Cardiac septum (tissue), 1 donor: ENCODE results near the gene CMYA5. TPM values are rescaled to one million over a fixed set of nuclear protein-coding genes. Genes with fewer than 3 reads are reported as not detected.

ENCODE experiments used
- DNase-seq: peaks from one replicate; pipeline ENCODE4 v3.0.0-alpha.2; 2020; ENCODE audit warnings: low spot score
- intact Hi-C: fragments of 100-400 bp; cut with DNase I; formaldehyde crosslinking; loops from one replicate; pipeline ENCODE4 v1.14.0; 2022
- total RNA-seq: library from RNA; stranded (reverse); fragmentation: NEBNext Ultra II Directional; extraction: Animal tissue kit (Norgen Biotek cat#: 25700); gene quantifications from one replicate; pipeline ENCODE4 v1.2.1, GENCODE V29; 2021
- donor health status: DM: no; HTN: no; CAD: no.

Gene CMYA5
- total RNA-seq, 1 donor from 2014 or later = 1,204 TPM

DNA sequence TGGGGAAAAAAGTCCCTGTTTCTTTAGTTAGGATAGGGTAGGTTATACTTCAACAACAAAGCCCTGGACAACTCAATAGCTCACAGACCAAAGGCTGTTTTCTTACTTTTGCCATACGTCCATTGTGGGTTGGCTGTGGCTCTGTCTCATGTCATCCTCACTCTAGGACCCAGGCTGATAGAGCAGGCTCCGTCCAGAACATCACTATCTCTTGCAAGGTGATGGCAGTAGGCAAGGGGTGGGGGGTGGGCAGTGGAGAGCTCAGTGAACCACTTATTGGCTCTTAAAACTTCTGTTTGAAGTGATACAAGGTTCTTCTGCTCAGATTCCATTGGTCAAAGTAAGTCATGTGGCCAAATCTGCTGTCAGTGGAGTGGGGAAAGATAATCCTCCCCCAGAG lies 126.4 kb downstream of the CMYA5 start:
- intact Hi-C loops = no loop called here
- no peak for DNase-seq

DNA sequence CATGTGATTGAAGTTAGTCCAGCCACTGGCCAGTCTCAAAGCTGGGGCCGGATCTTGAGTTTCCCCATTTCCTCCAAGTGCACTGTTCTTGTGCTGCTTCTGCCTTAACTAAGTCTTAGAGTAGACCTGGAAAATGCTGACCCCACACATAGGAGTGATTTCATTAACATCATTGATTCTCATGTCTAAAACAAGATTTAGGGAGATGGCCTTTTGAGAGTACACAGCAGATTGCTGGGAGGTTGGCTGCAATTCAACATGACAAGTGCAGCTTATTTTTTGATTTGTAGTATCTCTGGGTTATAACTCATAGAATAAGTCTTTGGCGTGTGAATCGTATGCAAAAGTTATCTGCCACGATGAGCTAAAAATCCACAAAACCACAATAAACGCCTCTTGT lies 131.0 kb downstream of the CMYA5 start:
- DNase-seq = no peak
- intact Hi-C loops = no loop called here

DNA sequence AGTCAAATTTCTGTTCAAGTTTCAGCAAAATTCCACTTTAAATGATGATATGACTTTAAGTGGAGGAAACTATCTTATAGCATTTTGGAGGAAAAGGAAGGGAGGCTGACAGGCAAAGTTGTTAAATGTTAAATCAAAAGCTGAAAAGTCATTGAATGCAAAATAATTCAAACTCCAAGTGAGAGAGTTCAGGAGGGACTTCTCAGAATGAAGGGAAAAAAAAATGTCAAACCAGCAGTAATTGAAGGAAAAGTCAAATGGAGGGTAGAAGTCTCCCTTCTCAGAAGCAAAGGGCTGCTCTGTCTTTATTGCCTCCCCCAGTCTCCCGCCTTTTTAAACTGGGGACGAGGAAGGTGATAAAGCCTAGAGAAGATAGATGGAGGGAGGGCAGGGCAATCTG lies 134.8 kb downstream of the CMYA5 start:
- DNase-seq = no peak
- intact Hi-C loops = no loop called here

DNA sequence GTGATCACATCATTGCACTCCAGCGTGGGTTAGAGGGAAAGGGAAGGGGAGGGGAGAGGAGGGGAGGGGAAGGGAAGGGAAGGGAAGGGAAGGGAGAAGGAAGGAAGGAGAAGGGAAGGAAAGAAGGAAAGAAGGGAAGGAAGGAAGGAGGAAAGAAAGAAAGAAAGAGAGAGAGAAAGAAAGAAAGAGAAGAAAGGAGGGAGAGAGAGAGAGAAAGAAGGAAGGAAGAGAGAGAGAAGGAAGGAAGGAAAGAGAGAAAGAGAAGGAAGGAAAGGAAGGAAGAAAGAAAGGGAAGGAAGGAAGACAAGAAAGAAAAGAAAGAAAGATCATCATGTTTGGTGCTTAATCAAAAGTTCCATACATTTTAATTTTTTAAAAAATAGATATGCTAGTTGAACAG lies 136.2 kb downstream of the CMYA5 start:
- DNase-seq = no peak
- intact Hi-C loops = no loop called here

DNA sequence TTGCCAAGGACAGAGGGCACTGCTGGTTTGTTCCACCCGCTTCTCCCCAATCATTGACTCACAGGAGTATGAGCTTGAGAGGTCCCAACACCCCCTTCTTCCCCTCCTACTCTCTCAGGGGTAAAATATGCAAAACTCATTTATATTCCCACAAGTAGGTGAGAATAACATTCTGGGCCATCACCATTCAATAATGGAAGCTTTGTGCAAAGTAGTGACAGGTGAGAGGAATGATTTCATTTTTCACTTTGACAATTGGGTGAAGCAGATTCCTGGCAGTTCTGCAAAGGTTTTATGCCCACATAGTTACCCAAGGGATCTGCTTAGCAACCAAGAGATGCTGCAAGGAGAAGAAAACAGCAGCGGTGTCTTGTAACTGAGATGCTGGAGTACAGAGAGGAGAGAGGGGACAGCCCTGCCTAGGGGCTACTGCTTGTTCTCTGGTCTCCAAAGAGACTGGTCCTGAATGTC lies 137.6 kb downstream of the CMYA5 start:
- intact Hi-C loops = no loop called here
- no peak for DNase-seq

DNA sequence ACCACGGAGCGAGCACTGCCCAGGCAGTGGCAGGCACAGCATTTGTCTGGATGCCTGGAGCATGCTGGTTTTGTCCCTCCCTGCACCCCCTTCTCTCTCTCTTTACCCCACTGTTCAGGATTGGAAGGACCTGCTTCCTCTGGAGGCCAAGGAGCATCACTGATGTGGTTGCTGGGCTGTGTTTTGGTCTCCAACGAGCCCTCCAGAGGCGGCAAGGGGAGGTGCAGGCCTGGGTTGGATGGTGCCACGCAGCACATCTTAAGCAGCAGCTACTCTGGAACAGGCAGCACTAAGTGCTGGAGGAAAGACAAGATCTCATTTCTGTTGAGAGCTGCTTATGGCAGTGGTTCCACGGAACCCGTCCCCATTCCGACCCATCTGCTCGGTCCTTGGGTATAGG lies 139.6 kb downstream of the CMYA5 start:
- no peak for DNase-seq
- intact Hi-C loops = no loop called here

DNA sequence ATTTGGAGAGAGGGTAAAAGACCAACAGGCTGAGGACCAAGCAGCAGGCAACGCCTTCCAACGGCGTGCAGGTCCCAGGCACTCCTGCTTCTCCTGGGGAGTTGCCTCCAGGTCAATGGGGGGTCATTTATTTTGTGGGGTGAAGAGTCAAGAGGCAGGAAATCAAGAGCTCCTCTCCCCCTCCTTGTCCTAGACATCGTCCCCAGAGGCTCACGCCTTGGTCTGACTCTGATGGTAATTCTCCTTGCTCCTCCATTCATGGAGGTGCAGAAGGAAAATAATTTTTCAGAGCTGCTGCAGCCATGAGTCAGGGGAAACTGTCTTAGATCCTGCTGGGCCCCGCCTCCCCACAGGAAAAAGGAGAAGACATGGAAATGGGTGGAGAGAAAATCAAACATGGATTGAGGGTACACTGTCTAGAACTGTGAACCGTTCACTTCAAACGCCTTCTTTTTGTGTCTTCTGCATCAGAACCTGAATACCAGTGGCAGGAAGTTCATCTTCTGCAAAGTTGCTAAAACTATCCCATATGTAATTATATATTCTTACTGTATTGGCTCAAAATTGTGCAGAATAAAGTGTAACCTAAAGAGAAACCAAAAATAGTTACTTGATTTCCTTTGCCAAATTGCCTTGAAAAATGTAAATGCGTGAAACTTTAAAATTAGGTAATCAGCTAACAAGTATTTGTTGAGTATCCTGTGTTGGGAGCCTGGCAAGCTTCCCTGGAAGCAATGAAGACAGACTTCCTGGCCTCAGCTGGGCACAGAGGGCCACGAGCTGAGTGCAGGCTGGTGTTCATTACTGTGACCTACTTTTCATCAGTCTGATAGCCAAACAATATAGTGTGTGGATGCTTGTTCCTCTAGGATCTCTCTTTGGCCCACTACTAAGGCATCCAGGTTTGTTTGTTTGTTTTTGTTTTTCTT lies 142.0 kb downstream of the CMYA5 start:
- no peak for DNase-seq

DNA sequence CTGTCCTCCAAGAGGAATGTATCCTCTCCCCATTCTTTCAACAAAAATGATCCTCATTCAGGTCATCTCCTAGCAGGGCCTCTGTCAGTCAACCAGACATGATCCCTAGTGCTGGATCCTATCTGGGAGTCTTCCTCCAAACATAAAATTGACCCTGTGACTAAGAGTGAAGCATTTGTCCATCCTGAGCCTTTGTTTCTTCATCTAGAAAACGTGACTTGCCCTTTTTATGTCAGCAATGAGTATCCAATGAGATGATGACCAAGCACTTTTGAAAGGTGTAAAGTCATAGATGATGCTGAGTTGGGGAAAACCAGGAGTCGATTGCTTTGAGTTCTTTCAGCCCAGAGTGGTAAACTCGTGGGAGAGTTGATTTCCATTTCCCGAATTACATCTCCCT lies 143.3 kb downstream of the CMYA5 start:
- no peak for DNase-seq
- intact Hi-C loops = no loop called here

More for the DNA sequence above, 142.0 kb downstream of the CMYA5 start:
- intact Hi-C loops = no loop called here

DNA sequence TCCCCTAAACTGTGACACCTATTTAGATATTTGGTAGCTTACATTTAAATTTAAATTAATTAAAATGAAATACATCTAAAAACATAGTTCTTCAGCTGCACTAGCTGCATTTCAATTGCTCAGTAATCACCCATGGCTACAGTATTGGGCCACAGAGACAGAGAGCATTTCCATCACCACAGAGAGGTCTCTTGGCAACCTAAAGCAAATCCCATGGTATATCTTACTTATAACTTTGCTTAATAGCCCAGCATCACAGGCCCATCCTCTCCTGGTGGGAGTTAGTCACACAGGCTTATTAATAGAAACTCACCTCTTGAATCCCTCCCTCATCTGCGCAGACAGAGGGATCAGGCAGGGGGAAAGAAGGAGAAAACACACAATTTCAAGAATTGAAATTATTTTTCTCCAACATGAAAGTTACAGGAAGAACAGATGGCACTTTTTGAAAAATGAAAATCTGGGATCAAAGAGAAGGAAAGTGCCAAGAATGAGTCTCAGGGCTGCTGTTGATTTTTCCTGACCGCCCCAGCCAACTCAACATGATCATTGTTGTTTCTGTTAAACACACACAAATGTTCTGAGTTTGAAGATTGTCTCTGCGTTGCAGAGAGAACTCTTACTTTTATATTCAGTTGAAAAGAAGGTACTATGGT lies 144.6 kb downstream of the CMYA5 start:
- intact Hi-C loops = no loop called here
- DNase-seq = no peak

DNA sequence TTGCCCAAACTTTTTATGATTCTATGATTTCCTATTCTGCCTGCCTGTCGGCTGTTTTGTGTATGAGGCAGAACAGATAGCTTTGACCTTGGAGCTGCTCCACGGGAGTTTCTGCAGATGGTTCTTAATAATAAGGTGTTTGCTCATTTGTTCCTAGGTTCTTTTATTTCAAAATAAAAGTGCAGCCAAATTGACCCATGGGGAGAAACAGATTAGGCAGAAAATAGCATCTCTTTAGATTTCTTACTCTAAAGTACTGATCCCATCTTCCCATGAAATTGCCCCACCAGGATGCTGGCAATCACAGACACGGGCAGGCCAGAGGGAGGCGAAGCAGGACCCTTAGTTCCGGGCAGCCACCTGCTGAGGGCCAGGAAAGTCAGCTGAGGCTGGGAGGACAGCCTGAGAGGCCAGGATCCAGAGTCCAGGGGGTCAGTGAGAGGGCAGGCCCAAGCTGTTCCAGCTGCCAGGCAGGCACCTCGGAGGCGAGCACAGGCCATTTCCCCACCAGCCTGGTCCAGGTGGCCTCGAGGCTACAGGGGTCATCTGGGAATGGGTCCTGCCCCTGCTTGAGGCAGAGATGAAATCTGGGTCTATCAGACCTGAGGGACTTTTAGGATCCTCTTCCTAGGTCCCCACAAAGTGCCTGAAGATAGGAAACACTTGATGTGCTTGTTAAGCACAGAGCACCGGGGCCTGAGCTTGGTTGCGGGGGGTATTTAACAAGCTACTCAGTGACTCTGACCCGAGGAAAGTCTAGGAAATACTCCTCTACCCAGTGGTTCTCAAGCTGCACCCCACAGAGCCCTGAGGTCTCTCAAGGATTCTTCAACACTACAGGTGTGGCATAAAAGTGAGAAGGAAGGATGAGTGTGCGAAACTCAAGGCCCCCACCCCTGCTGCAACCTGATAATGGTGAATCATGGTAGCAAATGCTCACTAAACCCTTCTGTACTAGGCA lies 145.4 kb downstream of the CMYA5 start:
- intact Hi-C loops = no loop called here
- no peak for DNase-seq

DNA sequence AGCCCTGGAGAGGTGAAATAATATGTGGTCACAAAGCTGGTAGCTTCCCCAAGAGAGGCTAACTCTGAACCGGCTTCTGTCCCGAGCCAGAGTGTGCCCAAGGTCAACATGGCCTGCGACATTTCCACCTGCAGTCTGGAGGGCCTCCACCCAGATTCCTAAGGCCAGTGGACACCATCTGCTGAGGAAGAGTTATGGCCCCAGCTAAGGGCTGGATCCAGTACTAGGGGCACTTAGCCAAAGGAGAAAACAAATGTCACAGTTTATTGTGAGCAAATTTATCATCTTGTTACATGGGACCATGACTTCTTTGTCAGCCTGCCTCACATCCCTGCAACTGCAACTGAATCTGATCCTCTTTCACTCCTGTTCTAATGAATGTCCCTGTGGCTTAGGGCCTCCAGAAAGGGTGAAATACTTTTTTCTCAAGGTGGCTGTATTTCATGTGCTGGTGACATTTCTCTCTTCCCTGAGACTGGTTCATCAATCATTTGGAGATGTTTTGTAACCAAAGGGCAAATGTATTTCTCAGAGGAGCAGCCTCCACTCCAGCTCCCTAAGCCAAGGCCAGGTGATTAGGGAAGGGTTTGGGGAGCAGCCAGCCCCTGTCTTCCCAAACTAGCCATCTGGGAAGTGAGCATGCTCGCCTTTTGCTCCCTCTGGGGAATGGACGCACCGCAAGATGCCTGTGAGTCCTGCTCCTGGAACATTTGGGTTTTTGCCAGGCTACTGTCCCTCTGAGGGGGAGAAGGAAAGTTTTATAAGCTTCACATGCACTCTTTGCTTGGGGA lies 148.3 kb downstream of the CMYA5 start:
- no peak for DNase-seq
- intact Hi-C loops = no loop called here

DNA sequence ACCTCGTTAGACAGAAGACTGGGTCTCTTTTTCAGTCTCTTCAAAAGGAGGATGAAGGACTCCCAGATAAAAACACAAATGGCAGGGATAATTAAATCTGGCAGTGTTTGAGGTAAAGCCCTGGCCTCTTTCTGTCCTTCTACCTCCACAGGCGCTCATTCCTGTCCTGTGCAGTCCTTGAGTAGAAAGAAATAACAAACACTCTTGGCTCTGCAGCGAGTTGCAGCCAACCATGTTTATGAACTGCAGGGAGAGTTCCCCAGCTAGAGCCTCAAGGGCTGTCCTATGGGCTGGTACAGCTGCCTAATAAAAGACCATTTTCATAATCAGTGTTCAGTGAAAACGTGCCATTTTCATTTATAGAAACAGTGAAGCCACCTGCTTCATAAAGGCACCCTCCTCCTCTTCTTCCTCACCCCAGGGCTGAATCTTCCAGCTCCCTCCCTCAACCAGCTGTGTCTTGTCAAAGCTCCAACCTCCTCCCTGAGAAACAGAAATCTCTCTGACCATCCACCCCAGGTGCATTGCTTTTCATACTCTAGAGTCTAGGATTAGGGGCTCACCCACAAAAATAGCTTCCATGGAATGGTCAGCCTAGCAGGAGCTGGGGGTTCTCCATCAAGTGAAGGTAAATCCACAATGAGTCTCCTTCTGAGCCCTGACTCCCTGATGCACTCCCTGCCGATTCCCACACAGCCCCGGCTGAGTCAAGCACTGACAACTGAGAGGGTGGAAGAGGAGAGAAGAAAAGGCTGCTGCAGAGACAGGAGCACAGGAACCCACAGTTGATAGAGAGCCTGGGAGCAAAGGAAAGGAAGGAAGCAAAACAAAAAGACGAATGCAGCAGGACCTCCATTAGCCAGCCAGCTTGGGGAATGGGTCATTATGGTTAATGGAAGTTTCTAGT lies 150.7 kb downstream of the CMYA5 start:
- no peak for DNase-seq
- intact Hi-C loops = no loop called here

DNA sequence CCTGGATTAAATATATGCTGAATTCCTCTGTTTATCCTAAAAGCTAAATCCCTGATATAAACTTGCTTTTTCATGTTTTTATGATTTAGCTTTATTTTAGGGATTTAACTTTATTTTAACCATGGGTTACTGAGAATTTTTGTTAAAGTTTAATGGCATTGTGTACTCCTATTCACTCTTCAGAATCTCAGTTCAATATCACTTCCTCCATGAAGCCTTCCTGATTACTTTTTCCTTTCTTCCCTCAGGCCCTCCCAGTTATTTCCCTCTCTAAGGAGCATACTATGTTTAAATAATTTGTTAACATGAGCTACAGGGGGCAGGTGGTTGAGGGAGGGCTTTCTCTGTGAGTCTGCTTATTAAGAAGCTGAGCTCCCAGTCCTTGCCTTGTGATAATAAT lies 151.5 kb downstream of the CMYA5 start:
- intact Hi-C loops = no loop called here
- no peak for DNase-seq

DNA sequence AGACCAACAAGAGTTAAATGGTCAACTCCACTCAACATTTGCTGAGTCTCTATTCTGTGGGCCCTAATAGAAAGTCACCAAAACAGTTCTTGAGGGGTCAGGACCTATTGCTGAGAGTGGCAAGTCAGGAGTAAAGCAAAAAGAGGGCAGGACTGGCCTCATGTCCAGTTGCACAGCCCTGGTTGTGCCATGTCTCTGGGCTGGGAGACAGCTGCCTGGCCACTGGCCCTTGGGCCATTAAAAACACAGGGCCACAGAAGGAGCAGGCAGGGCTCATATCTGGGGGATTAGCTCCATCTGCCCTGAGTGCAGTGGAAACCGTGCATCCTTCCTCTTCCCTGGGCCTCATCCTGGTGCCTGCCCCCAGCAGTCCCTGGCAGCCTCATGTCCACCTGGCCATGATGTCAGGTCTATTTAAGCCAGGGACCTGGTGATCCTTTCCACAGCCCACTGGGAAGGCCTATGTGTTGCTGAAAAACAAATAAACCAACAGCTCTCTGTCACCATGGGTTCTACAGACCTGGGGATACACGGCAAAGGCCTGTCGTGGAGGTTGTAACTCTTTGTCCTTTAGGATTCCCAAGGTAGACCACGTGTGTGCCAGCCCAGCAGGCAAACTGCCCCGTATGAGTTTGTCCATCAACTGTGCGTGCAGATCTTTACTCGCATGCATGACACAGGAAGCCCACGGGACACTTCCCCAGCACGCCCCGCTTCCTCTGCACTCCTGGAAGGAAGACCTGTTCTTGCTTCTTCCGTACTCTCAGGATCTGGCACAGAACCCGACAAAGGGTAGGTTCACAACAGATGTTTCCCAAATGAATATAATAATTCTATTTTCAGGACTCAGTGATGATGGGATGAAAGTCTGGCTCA lies 152.6 kb downstream of the CMYA5 start:
- intact Hi-C loops = no loop called here
- no peak for DNase-seq

DNA sequence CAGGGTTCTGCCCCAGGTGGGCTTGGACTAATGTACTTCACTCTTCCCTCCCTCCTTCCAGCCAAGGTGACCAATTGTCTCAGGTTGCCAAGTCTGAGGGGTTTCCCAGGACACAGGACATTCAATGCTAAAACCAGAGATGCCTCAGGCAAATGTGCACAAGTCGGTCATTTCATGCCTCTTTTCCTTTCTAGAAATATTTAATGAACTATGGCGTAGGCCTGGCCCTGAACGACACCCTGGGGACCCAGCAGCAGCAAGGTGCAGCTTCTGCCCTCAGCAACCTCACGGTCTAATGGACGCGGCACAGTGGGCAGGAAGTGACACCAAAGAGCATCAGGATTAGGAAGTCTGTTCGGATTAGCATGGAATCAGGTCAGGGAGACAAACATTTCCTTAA lies 153.4 kb downstream of the CMYA5 start:
- DNase-seq = no peak
- intact Hi-C loops = no loop called here

DNA sequence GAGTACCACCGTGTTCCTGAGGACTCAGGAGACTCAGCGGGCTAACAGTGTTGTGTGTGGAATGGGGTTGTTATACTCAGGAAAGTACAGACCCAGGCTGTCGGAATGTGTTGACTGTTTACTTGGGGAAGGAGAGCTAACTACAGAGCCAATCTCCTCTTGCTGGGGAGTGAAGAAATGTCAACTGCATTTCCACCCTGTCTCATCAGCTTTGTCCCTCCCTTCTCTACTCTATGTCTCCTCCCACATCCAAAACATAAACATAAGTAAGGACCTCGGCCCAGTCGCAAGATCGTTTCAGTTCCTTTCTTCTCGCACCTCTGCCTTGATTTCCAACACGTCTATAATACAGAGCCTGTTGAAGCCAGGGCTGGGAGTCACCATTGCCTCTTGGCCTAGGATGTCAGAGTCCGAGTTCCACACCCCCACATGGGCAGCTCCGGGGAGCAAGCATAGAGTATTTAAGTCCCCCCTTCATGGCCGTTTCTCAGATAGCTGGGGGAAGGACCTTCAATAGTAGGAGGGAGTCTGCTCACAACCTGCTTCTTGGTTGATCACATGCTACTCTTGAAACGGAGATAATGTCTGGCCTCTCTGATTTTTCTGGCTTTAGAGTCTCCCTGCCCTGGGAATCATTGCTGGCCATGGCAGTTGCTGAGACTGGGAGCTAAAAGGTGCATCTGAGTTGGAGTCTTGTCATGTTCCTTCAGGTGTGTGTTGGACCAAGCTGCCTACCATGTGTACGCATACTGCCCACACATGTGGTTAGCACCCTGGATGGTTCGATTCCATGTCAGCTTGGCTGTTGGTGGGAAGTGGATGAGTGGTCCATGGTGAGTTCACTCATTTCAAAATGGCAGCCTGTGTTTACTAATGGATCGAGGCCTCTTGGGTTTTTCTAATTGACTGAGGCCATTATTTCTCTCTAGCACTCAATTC lies 154.1 kb downstream of the CMYA5 start:
- DNase-seq = no peak
- intact Hi-C loops = no loop called here
